ENCODE results near the gene GOSR2. TPM values are rescaled to one million over a fixed set of nuclear protein-coding genes. Genes with fewer than 3 reads are reported as not detected.
"Not testable (repeated sequence)": the region's sequence is repeated elsewhere in the genome, so short reads cannot be mapped to it uniquely, and the experiment has no call there.

GOSR2 gene
- polyA plus RNA-seq, 1 donor (not counting 4 experiments of a cell fraction or from before 2014, with no cell fraction given): 48.6 TPM

DNA sequence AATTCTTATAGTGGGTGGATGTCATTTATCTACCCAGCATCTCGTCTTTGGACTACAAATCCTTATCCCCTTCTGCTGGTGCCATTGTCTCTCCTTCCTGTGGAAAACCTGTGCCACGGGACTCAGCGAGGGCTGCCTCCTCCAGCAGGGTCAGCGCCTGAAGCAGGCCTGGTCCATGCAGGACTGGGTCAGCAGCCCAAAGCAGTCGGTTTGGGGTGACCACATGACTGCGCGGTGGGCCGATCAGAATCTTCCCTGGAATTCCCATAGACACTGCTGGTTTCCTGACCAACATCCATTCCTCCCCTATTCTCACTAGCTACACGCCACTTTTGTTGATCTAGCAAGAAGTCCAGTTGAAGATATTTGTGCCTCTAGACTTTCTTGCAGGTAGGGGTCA, 29.2 kb downstream of the GOSR2 start:
- DNase-seq (ENCODE audit: low read depth, low spot score): no peak

DNA sequence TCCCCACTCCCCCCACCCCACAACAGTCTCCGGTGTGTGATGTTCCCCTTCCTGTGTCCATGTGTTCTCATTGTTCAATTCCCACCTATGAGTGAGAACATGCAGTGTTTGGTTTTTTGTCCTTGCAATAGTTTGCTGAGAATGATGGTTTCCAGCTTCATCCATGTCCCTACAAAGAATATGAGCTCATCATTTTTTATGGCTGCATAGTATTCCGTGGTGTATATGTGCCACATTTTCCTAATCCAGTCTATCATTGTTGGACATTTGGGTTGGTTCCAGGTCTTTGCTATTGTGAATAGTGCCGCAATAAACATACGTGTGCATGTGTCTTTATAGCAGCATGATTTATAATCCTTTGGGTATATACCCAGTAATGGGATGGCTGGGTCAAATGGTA, 30.2 kb downstream of the GOSR2 start:
- H4K20me1 ChIP-seq (ENCODE audit: control insufficient read depth, extremely low read depth, insufficient read depth, low read length); H3K27ac ChIP-seq (ENCODE audit: control insufficient read depth, insufficient read depth, low read length); H3K9me3 ChIP-seq (ENCODE audit: control insufficient read depth, low read depth, low read length); H3K9me1 ChIP-seq (ENCODE audit: control insufficient read depth, extremely low read depth, insufficient read depth, low read length); DNase-seq (ENCODE audit: low read depth, low spot score); H3K4me2 ChIP-seq (ENCODE audit: control insufficient read depth, extremely low read depth, insufficient read depth, low read depth, low read length); FAIRE-seq; H3K4me3 ChIP-seq (ENCODE audit: control insufficient read depth in 2 of 3, extremely low read depth in 1 of 3, insufficient read depth in 2 of 3, low read depth in 1 of 3, low read length in 3 of 3); H3K4me1 ChIP-seq (ENCODE audit: control insufficient read depth, extremely low read depth, insufficient read depth, low read length); H3K36me3 ChIP-seq (ENCODE audit: control insufficient read depth in 2 of 2, extremely low read depth in 1 of 2, insufficient read depth in 2 of 2, low read length in 2 of 2); H3K9ac ChIP-seq (ENCODE audit: control insufficient read depth, extremely low read depth, insufficient read depth, low read length); dilution Hi-C loops (cut with MboI; ENCODE audit: extremely low pct_ligation_motif_present, low sequenced_read_pairs); H2AFZ ChIP-seq (ENCODE audit: control insufficient read depth, low read length); H3K79me2 ChIP-seq (ENCODE audit: control insufficient read depth, insufficient read depth, low read length): not testable (repeated sequence)
- peaks cover 24% of the 10 kb centered on the region for H3K27me3 ChIP-seq (ENCODE audit: control insufficient read depth, extremely low read depth, insufficient read depth, low read length)

More for the DNA sequence above, 29.2 kb downstream of the GOSR2 start:
- no peak for TF ChIP-seq EZH2 (IDR thresholded peaks at IDR 0.05; ENCODE audit: low read length)
- TF ChIP-seq, protein P1, sequence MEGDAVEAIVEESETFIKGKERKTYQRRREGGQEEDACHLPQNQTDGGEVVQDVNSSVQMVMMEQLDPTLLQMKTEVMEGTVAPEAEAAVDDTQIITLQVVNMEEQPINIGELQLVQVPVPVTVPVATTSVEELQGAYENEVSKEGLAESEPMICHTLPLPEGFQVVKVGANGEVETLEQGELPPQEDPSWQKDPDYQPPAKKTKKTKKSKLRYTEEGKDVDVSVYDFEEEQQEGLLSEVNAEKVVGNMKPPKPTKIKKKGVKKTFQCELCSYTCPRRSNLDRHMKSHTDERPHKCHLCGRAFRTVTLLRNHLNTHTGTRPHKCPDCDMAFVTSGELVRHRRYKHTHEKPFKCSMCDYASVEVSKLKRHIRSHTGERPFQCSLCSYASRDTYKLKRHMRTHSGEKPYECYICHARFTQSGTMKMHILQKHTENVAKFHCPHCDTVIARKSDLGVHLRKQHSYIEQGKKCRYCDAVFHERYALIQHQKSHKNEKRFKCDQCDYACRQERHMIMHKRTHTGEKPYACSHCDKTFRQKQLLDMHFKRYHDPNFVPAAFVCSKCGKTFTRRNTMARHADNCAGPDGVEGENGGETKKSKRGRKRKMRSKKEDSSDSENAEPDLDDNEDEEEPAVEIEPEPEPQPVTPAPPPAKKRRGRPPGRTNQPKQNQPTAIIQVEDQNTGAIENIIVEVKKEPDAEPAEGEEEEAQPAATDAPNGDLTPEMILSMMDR (optimal IDR thresholded peaks at IDR 0.05 in 1 of 3, IDR thresholded peaks at IDR 0.05 in 1 of 3, conservative IDR thresholded peaks at IDR 0.05 in 1 of 3; ENCODE audit: extremely low read depth in 1 of 3, insufficient read depth in 2 of 3, low read length in 3 of 3): no peak
- Histone ChIP-seq H3K9me3 (ENCODE audit: control insufficient read depth, low read depth, low read length) (no peaks in the 10 kb centered on the region), H3K27ac (ENCODE audit: control insufficient read depth, insufficient read depth, low read length) (no peak overlapping the region), H3K27me3 (ENCODE audit: control insufficient read depth, extremely low read depth, insufficient read depth, low read length) (peaks cover 18% of the 10 kb centered on the region), H3K4me3 (ENCODE audit: control insufficient read depth in 2 of 3, extremely low read depth in 1 of 3, insufficient read depth in 2 of 3, low read depth in 1 of 3, low read length in 3 of 3) (no peak overlapping the region), H4K20me1 (ENCODE audit: control insufficient read depth, extremely low read depth, insufficient read depth, low read length) (no peaks in the 10 kb centered on the region), H3K4me1 (ENCODE audit: control insufficient read depth, extremely low read depth, insufficient read depth, low read length) (peaks cover 7% of the 10 kb centered on the region), H3K9me1 (ENCODE audit: control insufficient read depth, extremely low read depth, insufficient read depth, low read length) (no peaks in the 10 kb centered on the region), H2AFZ (ENCODE audit: control insufficient read depth, low read length) (no peak overlapping the region), H3K36me3 (ENCODE audit: control insufficient read depth in 2 of 2, extremely low read depth in 1 of 2, insufficient read depth in 2 of 2, low read length in 2 of 2) (no peaks in the 10 kb centered on the region), H3K9ac (ENCODE audit: control insufficient read depth, extremely low read depth, insufficient read depth, low read length) (no peak overlapping the region), H3K4me2 (ENCODE audit: control insufficient read depth, extremely low read depth, insufficient read depth, low read depth, low read length) (no peak overlapping the region), H3K79me2 (ENCODE audit: control insufficient read depth, insufficient read depth, low read length) (no peaks in the 10 kb centered on the region)
- no peak for FAIRE-seq
- dilution Hi-C loops (cut with MboI; ENCODE audit: extremely low pct_ligation_motif_present, low sequenced_read_pairs): no loop called here

DNA sequence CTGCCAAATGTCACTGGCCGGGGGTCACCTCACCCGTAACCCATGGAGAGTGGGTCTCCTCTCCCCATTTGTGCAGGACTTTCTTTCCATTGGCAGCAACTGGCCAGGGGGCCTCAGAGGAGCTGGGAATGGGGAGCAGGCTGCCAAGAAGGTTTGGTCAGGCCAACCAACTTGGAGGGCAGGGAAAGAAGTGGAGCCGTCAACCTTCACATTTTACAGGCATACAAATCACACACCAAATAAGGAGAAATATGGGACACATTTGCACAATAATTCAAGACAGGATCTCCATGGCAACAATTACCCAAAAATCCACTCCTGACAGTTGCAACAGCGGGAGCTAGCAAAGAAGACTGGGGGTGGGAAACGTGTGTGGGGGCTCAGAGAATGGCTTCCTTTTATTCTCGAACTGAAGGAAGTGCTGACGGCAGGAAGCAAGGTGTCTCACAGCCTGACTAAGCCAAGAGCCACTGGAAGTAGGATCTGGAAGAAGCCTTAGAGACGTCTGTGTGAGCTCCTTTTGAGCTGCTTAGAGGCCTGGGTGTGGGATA, 35.2 kb downstream of the GOSR2 start:
- TF ChIP-seq, protein P1 (optimal IDR thresholded peaks at IDR 0.05 in 1 of 3, IDR thresholded peaks at IDR 0.05 in 1 of 3, conservative IDR thresholded peaks at IDR 0.05 in 1 of 3; ENCODE audit: extremely low read depth in 1 of 3, insufficient read depth in 2 of 3, low read length in 3 of 3): no peak
- no peak for TF ChIP-seq EZH2 (IDR thresholded peaks at IDR 0.05; ENCODE audit: low read length)
- Histone ChIP-seq H3K4me2 (ENCODE audit: control insufficient read depth, extremely low read depth, insufficient read depth, low read depth, low read length) (no peak overlapping the region), H3K4me3 (ENCODE audit: control insufficient read depth in 2 of 3, extremely low read depth in 1 of 3, insufficient read depth in 2 of 3, low read depth in 1 of 3, low read length in 3 of 3) (no peak overlapping the region), H3K79me2 (ENCODE audit: control insufficient read depth, insufficient read depth, low read length) (no peaks in the 10 kb centered on the region), H3K27ac (ENCODE audit: control insufficient read depth, insufficient read depth, low read length) (no peak overlapping the region), H3K4me1 (ENCODE audit: control insufficient read depth, extremely low read depth, insufficient read depth, low read length) (peaks cover 6% of the 10 kb centered on the region), H3K27me3 (ENCODE audit: control insufficient read depth, extremely low read depth, insufficient read depth, low read length) (peaks cover 15% of the 10 kb centered on the region), H3K36me3 (ENCODE audit: control insufficient read depth in 2 of 2, extremely low read depth in 1 of 2, insufficient read depth in 2 of 2, low read length in 2 of 2) (no peaks in the 10 kb centered on the region), H3K9me1 (ENCODE audit: control insufficient read depth, extremely low read depth, insufficient read depth, low read length) (no peaks in the 10 kb centered on the region), H3K9ac (ENCODE audit: control insufficient read depth, extremely low read depth, insufficient read depth, low read length) (no peak overlapping the region), H3K9me3 (ENCODE audit: control insufficient read depth, low read depth, low read length) (no peaks in the 10 kb centered on the region), H2AFZ (ENCODE audit: control insufficient read depth, low read length) (no peak overlapping the region), H4K20me1 (ENCODE audit: control insufficient read depth, extremely low read depth, insufficient read depth, low read length) (peaks cover 2% of the 10 kb centered on the region)
- no peak for FAIRE-seq
- DNase-seq (ENCODE audit: low read depth, low spot score): no peak
- dilution Hi-C loops (cut with MboI; ENCODE audit: extremely low pct_ligation_motif_present, low sequenced_read_pairs): no loop called here

All from keratinocyte (primary cell).